ENCODE results near the gene CEP97. TPM values are rescaled to one million over a fixed set of nuclear protein-coding genes. Genes with fewer than 3 reads are reported as not detected.

CEP97 gene
- total RNA-seq, 1 experiment from 2014 or later: 12.0 TPM

DNA sequence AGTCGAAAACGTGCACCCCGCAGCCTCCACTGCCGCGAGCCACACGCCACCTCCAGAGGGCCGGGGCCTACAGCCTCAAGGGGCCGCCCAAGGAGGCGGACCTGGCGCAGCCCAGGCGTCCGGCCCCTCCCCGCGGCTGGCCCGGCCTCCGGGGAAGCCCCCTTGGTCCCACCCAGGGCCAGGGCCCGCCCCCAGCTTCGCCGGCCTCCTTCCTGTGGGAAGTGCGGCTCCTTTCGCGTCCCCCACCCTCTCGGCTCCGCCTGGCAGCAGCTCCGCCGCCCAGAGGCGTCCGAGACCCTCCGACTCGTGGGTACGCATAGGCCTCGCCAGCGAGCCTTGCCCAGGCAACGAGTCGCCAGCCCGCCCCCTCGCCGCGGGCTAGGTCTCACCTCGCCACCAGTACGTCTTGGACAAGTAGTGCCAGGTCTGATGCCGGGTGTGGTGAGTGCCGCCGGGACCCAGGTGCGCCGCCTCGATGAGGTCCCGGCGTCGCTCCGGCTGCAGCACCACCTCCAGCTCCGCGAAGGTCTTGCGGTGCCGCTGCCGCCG is 48.1 kb upstream of the CEP97 start (continued):
- TF ChIP-seq, protein P1, sequence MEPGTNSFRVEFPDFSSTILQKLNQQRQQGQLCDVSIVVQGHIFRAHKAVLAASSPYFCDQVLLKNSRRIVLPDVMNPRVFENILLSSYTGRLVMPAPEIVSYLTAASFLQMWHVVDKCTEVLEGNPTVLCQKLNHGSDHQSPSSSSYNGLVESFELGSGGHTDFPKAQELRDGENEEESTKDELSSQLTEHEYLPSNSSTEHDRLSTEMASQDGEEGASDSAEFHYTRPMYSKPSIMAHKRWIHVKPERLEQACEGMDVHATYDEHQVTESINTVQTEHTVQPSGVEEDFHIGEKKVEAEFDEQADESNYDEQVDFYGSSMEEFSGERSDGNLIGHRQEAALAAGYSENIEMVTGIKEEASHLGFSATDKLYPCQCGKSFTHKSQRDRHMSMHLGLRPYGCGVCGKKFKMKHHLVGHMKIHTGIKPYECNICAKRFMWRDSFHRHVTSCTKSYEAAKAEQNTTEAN (CRISPR knock-in tag; IDR thresholded peaks at IDR 0.05): no peak
- TF ChIP-seq ZNF416 (CRISPR knock-in tag; IDR thresholded peaks at IDR 0.05): no peak
- TF ChIP-seq ZNF396 (CRISPR knock-in tag; IDR thresholded peaks at IDR 0.05; ENCODE audit: borderline replicate concordance): no peak
- TF ChIP-seq, protein P2, sequence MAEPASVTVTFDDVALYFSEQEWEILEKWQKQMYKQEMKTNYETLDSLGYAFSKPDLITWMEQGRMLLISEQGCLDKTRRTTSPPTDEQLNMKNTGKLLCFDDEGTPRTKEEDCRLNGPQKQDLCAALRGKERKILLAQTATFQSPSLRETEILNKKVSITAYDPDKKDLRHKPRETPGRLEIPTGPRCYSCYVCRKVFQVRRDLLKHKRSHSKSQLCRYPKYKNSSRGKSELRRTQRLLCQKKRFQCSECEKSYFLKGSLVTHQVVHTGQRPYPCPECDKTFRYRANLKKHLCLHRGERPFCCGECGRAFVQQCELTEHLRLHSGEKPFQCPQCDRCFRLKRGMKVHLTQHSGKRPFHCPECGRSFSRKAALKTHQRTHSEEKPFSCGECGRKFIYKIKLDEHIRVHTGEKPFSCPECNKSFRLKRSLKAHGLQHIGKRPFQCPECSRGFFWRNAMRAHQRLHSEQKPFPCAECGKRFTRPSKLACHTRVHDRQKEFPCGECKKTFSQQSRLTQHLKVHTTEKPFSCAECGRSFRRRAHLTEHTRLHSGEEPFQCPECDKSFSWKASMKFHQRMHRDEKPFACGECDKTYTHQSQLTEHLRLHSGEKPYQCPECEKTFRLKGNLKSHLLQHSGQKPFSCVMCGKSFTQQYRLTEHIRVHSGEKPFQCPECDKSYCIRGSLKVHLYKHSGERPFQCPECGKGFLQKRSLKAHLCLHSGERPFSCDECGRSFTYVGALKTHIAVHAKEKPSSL (CRISPR knock-in tag; conservative IDR thresholded peaks at IDR 0.05): no peak
- TF ChIP-seq, protein P3, sequence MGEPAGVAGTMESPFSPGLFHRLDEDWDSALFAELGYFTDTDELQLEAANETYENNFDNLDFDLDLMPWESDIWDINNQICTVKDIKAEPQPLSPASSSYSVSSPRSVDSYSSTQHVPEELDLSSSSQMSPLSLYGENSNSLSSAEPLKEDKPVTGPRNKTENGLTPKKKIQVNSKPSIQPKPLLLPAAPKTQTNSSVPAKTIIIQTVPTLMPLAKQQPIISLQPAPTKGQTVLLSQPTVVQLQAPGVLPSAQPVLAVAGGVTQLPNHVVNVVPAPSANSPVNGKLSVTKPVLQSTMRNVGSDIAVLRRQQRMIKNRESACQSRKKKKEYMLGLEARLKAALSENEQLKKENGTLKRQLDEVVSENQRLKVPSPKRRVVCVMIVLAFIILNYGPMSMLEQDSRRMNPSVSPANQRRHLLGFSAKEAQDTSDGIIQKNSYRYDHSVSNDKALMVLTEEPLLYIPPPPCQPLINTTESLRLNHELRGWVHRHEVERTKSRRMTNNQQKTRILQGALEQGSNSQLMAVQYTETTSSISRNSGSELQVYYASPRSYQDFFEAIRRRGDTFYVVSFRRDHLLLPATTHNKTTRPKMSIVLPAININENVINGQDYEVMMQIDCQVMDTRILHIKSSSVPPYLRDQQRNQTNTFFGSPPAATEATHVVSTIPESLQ (CRISPR knock-in tag; IDR thresholded peaks at IDR 0.05): no peak
- TF ChIP-seq, protein P4, sequence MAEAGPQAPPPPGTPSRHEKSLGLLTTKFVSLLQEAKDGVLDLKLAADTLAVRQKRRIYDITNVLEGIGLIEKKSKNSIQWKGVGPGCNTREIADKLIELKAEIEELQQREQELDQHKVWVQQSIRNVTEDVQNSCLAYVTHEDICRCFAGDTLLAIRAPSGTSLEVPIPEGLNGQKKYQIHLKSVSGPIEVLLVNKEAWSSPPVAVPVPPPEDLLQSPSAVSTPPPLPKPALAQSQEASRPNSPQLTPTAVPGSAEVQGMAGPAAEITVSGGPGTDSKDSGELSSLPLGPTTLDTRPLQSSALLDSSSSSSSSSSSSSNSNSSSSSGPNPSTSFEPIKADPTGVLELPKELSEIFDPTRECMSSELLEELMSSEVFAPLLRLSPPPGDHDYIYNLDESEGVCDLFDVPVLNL (CRISPR knock-in tag; IDR thresholded peaks at IDR 0.05; ENCODE audit: borderline replicate concordance, low read depth): no peak
- TF ChIP-seq, protein P5, sequence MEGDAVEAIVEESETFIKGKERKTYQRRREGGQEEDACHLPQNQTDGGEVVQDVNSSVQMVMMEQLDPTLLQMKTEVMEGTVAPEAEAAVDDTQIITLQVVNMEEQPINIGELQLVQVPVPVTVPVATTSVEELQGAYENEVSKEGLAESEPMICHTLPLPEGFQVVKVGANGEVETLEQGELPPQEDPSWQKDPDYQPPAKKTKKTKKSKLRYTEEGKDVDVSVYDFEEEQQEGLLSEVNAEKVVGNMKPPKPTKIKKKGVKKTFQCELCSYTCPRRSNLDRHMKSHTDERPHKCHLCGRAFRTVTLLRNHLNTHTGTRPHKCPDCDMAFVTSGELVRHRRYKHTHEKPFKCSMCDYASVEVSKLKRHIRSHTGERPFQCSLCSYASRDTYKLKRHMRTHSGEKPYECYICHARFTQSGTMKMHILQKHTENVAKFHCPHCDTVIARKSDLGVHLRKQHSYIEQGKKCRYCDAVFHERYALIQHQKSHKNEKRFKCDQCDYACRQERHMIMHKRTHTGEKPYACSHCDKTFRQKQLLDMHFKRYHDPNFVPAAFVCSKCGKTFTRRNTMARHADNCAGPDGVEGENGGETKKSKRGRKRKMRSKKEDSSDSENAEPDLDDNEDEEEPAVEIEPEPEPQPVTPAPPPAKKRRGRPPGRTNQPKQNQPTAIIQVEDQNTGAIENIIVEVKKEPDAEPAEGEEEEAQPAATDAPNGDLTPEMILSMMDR (IDR thresholded peaks at IDR 0.05): no peak
- TF ChIP-seq, protein P6, sequence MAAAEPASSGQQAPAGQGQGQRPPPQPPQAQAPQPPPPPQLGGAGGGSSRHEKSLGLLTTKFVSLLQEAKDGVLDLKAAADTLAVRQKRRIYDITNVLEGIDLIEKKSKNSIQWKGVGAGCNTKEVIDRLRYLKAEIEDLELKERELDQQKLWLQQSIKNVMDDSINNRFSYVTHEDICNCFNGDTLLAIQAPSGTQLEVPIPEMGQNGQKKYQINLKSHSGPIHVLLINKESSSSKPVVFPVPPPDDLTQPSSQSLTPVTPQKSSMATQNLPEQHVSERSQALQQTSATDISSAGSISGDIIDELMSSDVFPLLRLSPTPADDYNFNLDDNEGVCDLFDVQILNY (CRISPR knock-in tag; IDR thresholded peaks at IDR 0.05): no peak
- TF ChIP-seq, protein P7, sequence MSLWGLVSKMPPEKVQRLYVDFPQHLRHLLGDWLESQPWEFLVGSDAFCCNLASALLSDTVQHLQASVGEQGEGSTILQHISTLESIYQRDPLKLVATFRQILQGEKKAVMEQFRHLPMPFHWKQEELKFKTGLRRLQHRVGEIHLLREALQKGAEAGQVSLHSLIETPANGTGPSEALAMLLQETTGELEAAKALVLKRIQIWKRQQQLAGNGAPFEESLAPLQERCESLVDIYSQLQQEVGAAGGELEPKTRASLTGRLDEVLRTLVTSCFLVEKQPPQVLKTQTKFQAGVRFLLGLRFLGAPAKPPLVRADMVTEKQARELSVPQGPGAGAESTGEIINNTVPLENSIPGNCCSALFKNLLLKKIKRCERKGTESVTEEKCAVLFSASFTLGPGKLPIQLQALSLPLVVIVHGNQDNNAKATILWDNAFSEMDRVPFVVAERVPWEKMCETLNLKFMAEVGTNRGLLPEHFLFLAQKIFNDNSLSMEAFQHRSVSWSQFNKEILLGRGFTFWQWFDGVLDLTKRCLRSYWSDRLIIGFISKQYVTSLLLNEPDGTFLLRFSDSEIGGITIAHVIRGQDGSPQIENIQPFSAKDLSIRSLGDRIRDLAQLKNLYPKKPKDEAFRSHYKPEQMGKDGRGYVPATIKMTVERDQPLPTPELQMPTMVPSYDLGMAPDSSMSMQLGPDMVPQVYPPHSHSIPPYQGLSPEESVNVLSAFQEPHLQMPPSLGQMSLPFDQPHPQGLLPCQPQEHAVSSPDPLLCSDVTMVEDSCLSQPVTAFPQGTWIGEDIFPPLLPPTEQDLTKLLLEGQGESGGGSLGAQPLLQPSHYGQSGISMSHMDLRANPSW (CRISPR knock-in tag; conservative IDR thresholded peaks at IDR 0.05; ENCODE audit: low read depth): no peak
- 0 out of 2 replicates have a peak, but pooled peaks have one; percentile 50 for TF ChIP-seq GABPB1 (CRISPR knock-in tag; IDR thresholded peaks at IDR 0.05)
- TF ChIP-seq, protein P8, sequence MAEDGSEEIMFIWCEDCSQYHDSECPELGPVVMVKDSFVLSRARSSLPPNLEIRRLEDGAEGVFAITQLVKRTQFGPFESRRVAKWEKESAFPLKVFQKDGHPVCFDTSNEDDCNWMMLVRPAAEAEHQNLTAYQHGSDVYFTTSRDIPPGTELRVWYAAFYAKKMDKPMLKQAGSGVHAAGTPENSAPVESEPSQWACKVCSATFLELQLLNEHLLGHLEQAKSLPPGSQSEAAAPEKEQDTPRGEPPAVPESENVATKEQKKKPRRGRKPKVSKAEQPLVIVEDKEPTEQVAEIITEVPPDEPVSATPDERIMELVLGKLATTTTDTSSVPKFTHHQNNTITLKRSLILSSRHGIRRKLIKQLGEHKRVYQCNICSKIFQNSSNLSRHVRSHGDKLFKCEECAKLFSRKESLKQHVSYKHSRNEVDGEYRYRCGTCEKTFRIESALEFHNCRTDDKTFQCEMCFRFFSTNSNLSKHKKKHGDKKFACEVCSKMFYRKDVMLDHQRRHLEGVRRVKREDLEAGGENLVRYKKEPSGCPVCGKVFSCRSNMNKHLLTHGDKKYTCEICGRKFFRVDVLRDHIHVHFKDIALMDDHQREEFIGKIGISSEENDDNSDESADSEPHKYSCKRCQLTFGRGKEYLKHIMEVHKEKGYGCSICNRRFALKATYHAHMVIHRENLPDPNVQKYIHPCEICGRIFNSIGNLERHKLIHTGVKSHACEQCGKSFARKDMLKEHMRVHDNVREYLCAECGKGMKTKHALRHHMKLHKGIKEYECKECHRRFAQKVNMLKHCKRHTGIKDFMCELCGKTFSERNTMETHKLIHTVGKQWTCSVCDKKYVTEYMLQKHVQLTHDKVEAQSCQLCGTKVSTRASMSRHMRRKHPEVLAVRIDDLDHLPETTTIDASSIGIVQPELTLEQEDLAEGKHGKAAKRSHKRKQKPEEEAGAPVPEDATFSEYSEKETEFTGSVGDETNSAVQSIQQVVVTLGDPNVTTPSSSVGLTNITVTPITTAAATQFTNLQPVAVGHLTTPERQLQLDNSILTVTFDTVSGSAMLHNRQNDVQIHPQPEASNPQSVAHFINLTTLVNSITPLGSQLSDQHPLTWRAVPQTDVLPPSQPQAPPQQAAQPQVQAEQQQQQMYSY (CRISPR knock-in tag; IDR thresholded peaks at IDR 0.05): no peak

All from WTC11 (cell line).